Right lobe of liver (tissue), 4 donors: ENCODE data around the gene CYP39A1.

ENCODE experiments used
- POLR2A ChIP-seq: fragments of 450-650 bp; IDR thresholded peaks from one replicate; pipeline ENCODE4 v1.6.1; 2017; ENCODE audit warnings: antibody characterized with exemption, mild to moderate bottlenecking
- TF ChIP-seq, protein P1 (sequence below), 4 donors: fragments of 200-600 bp in 3 of 4; fragments of 450-650 bp in 1 of 4; IDR thresholded peaks; one replicate each; pipeline versions ENCODE4 v1.5.1 to v1.8.0; 2016 to 2022; ENCODE audit warnings: antibody characterized with exemption in 4 of 4, mild to moderate bottlenecking in 2 of 4
- donor health status: DM: no; HTN: no; CAD: no.
- donor health status: DM: no; HTN: no; CAD: no.
- donor health status: DM: no; HTN: yes; CAD: no.

GRCh38 chr6:46510651-46511050 is 142.0 kb downstream of the CYP39A1 start:
- no peak for TF ChIP-seq POLR2A
- TF ChIP-seq, protein P1, sequence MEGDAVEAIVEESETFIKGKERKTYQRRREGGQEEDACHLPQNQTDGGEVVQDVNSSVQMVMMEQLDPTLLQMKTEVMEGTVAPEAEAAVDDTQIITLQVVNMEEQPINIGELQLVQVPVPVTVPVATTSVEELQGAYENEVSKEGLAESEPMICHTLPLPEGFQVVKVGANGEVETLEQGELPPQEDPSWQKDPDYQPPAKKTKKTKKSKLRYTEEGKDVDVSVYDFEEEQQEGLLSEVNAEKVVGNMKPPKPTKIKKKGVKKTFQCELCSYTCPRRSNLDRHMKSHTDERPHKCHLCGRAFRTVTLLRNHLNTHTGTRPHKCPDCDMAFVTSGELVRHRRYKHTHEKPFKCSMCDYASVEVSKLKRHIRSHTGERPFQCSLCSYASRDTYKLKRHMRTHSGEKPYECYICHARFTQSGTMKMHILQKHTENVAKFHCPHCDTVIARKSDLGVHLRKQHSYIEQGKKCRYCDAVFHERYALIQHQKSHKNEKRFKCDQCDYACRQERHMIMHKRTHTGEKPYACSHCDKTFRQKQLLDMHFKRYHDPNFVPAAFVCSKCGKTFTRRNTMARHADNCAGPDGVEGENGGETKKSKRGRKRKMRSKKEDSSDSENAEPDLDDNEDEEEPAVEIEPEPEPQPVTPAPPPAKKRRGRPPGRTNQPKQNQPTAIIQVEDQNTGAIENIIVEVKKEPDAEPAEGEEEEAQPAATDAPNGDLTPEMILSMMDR (IDR thresholded peaks at IDR 0.05) = no peak
